OCI-LY7 (cell line): ENCODE measurements around the gene ARID4A. TPM values are rescaled to one million over a fixed set of nuclear protein-coding genes. Genes with fewer than 3 reads are reported as not detected.

Source experiments
- Bru-seq: library from RNA; stranded (reverse); fragments of 400-500 nt; gene quantifications from one replicate; lab custom pipeline; 2021; lab: Mats Ljungman, UMichigan
- BruChase-seq, 2 experiments: library from RNA; stranded (reverse); fragments of 400-500 nt; gene quantifications; one replicate each; lab custom pipeline; 2021; lab: Mats Ljungman, UMichigan
- BruUV-seq: library from RNA; stranded (reverse); fragments of 400-500 nt; replicated peaks from 2 replicates; lab custom pipeline; 2021; lab: Mats Ljungman, UMichigan
- CTCF ChIA-PET: fragments of 300-600 bp; sonication (Branson Sonifier 250); formaldehyde crosslinking; loops from one replicate; lab custom pipeline; 2022; ENCODE audit warnings: antibody characterized with exemption; ENCODE audit not compliant: unreplicated experiment; lab: Charles Lee
- POLR2A ChIA-PET: fragments of 300-600 bp; sonication (Branson Sonifier 250); formaldehyde crosslinking; loops from one replicate; lab custom pipeline; 2022; ENCODE audit warnings: antibody characterized with exemption; lab: Charles Lee
- DNase-seq: peaks from one replicate; pipeline ENCODE4 v3.0.0-alpha.2; 2015; ENCODE audit warnings: low spot score
- H2AFZ ChIP-seq: fragments of 200-600 bp; sonication (generic), shearing (Covaris generic); 2 replicates; pipeline ENCODE4 v1.6.1; 2014; ENCODE audit warnings: mild to moderate bottlenecking, antibody characterized with exemption, low read length, moderate library complexity
- H3K27ac ChIP-seq: fragments of 200-600 bp; sonication (generic); 2 replicates; pipeline ENCODE4 v1.5.1; 2014; ENCODE audit warnings: mixed run types, low read depth, mild to moderate bottlenecking, moderate library complexity, low read length, inconsistent platforms; ENCODE audit not compliant: poor library complexity, severe bottlenecking
- H3K36me3 ChIP-seq: fragments of 200-600 bp; sonication (generic); 2 replicates; pipeline ENCODE4 v1.6.1; 2014; ENCODE audit warnings: mild to moderate bottlenecking, antibody characterized with exemption, low read length, moderate library complexity, mixed read lengths; ENCODE audit not compliant: insufficient read depth
- H3K4me1 ChIP-seq: fragments of 200-600 bp; sonication (generic); 2 replicates; pipeline ENCODE4 v1.5.1; 2014; ENCODE audit warnings: mild to moderate bottlenecking, low read length; ENCODE audit not compliant: insufficient read depth, poor library complexity, severe bottlenecking
- H3K4me2 ChIP-seq: fragments of 200-600 bp; sonication (generic); 2 replicates; pipeline ENCODE4 v1.6.1; 2014; ENCODE audit warnings: mild to moderate bottlenecking, low read length
- H3K4me3 ChIP-seq: fragments of 200-600 bp; sonication (generic); 2 replicates; pipeline ENCODE4 v1.5.1; 2014; ENCODE audit warnings: mild to moderate bottlenecking, low read depth, low read length; ENCODE audit not compliant: poor library complexity, severe bottlenecking
- H3K79me2 ChIP-seq: fragments of 200-600 bp; sonication (generic); 2 replicates; pipeline ENCODE4 v1.6.1; 2016; ENCODE audit warnings: low read depth, mild to moderate bottlenecking, low read length, moderate library complexity, mixed read lengths; ENCODE audit not compliant: insufficient read depth
- H3K9me2 ChIP-seq: fragments of 200-600 bp; sonication (generic); 2 replicates; pipeline ENCODE4 v1.6.1; 2016; ENCODE audit warnings: mild to moderate bottlenecking, low read length, mixed read lengths; ENCODE audit not compliant: insufficient read depth
- H3K9me3 ChIP-seq: fragments of 200-600 bp; sonication (generic); 2 replicates; pipeline ENCODE4 v1.6.1; 2014; ENCODE audit warnings: mild to moderate bottlenecking, mixed run types, low read length, mixed read lengths
- H4K20me1 ChIP-seq: fragments of 200-600 bp; sonication (generic); 2 replicates; pipeline ENCODE4 v1.6.1; 2014; ENCODE audit warnings: mild to moderate bottlenecking, antibody characterized with exemption, low read length, moderate library complexity, mixed read lengths; ENCODE audit not compliant: insufficient read depth
- CTCF ChIP-seq: fragments of 200-600 bp; sonication (generic); conservative IDR thresholded peaks from 2 replicates; pipeline ENCODE4 v1.5.1; 2014; ENCODE audit warnings: mild to moderate bottlenecking, antibody characterized with exemption, low read length, moderate library complexity, mixed read lengths
- EZH2phosphoT487 ChIP-seq: fragments of 200-600 bp; sonication (generic); IDR thresholded peaks from 2 replicates; pipeline ENCODE4 v1.6.1; 2018; ENCODE audit warnings: low read depth, borderline replicate concordance, mild to moderate bottlenecking, mixed run types, antibody characterized with exemption, low read length, moderate library complexity, mixed read lengths
- intact Hi-C: fragments of 100-400 bp; cut with micrococcal nuclease; formaldehyde crosslinking; loops from one replicate; pipeline ENCODE4 v1.10.0; 2022; ENCODE audit not compliant: unreplicated experiment
- long read RNA-seq: library from polyadenylated mRNA; stranded (forward); transcript quantifications from one replicate; pipeline ENCODE4 v2.0.0, GENCODE V29; 2022
- total RNA-seq, 2 experiments: library from RNA; depleted of rRNA in 1 of 2; stranded (reverse); fragments of >200 nt in 1 of 2; shearing (Covaris generic) in 1 of 2; gene quantifications; 2 replicates each; pipeline ENCODE4 v1.2.3, GENCODE V29; 2014 to 2022

Gene ARID4A
- total RNA-seq (2014; rRNA removed; shearing (Covaris generic)): 10.3 and 29.6 TPM in 2 replicates
- 38.2 and 39.3 TPM in 2 replicates for total RNA-seq (2022)
- percentile 86 among the genes with signal in this experiment for Bru-seq, nascent RNA
- percentile 74 among the genes with signal in this experiment for BruChase-seq, experiment 1, labeled RNA remaining after a 6-hour chase
- BruChase-seq, experiment 2, labeled RNA remaining after a 2-hour chase: percentile 78 among the genes with signal in this experiment
- long read RNA-seq, full-length matches to known transcripts: 18 of 37 reads
- long read RNA-seq, partial matches to known transcripts: 9 of 37 reads
- long read RNA-seq, other reads (novel, unspliced or antisense): 10 of 37 reads

DNA sequence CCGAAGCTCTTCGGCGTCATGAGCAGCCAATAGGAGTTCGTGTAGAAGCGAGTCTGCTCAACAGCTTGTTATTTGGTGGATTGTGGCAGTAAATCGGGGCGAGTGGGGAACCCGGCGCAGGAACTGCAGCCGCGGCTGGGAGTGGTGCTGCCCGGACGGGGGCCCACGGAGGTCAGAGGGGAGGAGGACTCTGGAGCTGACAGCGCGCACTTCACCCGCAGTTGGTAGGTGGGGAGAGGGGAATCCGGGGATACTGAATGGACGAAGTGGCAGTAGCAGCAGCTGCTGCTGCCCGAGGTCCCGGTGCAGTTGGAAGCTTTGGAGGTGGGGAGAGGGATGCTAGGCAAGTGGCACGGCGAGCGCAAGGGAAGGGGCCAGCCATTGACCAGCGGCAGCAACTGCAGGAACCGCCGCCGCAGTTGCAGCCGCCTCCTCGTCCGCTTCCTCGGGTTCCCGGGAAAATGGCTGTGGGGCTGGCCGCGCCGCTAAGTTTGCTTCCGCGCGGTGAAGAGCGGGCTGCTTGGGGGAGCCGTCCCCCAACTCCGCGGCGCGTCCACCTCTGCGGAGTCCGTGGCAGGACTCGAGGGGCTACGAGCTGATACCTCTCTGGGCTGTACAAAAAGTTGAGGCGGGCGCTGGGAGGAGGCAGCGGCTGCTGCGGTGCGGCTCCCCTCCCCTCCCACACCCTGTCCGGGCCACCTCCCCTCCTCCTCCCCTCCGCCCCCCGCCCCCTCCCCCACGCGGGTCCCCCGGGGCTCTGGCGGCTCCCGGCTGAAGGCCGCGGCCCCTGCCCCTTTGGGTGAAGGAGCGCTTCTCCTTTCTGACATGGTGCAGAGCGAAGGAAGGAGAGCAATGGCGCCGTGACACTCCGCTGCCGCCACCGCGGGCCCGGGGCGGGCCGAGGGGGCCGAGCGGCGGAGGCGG lies at the start of gene ARID4A:
ARID4A (plus strand) TSS at position 79 of the 924 bp plus-strand sequence. CDS start 1,300 bp downstream, outside the sequence.
- H3K27ac ChIP-seq: peak within 1 kb of the TSS; percentile 92
- H3K9me2 ChIP-seq: no peaks in the 10 kb centered on the region
- H4K20me1 ChIP-seq: peaks cover 23% of the 10 kb centered on the region
- TF ChIP-seq CTCF (no peak), EZH2phosphoT487 (no peak)
- DNase-seq: peak; percentile 58
- ChIA-PET POLR2A (interaction anchor here (0.5 to 2.4 kb wide), 25 partner anchors 8 to 1668 kb away, joined by 3 to 16 read pairs (median 4); partner anchors contain the start of genes KIAA0586, PSMA3 and TIMM9), CTCF (interaction anchor here (1.0 kb wide), 1 partner anchor 54 kb away, joined by 4 read pairs; the partner anchor contains the start of gene PSMA3)
- H3K4me2 ChIP-seq: peak within 1 kb of the TSS; percentile 93
- no peaks in the 10 kb centered on the region for H3K9me3 ChIP-seq
- peaks cover 24% of the 10 kb centered on the region for H3K4me1 ChIP-seq
- no TSS peak for BruUV-seq
- H3K36me3 ChIP-seq: peaks cover 53% of the 10 kb centered on the region
- H2AFZ ChIP-seq: peak within 1 kb of the TSS; percentile 69
- H3K4me3 ChIP-seq: peak within 1 kb of the TSS; percentile 99
- peaks cover 78% of the 10 kb centered on the region for H3K79me2 ChIP-seq
- intact Hi-C loops: loop anchor here (1.0 kb wide), 3 partner anchors 53 to 129 kb away; partner anchors contain the start of genes ACTR10, KIAA0586 and TIMM9

- H3K4me3 ChIP-seq: no peak overlapping the region
- TF ChIP-seq CTCF: no peak
- TF ChIP-seq EZH2phosphoT487: no peak
- H2AFZ ChIP-seq: no peak overlapping the region
- H3K9me3 ChIP-seq: no peaks in the 10 kb centered on the region
- DNase-seq: no peak
- peaks cover 28% of the 10 kb centered on the region for H4K20me1 ChIP-seq
- intact Hi-C loops: loop anchor here (5.0 kb wide), 1 partner anchor 178 kb away; the partner anchor contains the start of genes KIAA0586 and TIMM9
- H3K79me2 ChIP-seq: peaks cover 93% of the 10 kb centered on the region
- H3K36me3 ChIP-seq: peaks cover 74% of the 10 kb centered on the region
- no peak overlapping the region for H3K4me2 ChIP-seq
- ChIA-PET POLR2A (interaction anchor here (0.6 kb wide), 1 partner anchor 598 kb away, joined by 4 read pairs; no protein-coding TSS in a partner anchor), CTCF (no interaction called here)
- H3K9me2 ChIP-seq: no peaks in the 10 kb centered on the region
- H3K4me1 ChIP-seq: peaks cover 17% of the 10 kb centered on the region
- BruUV-seq: no TSS peak
- no peak overlapping the region for H3K27ac ChIP-seq
Observed at GRCh38 chr14:58249611-58250010, 48.7 kb upstream of the ARID4A start.
